ENCODE results near the gene TES.

GRCh38 chr7:116236020-116236630 lies 25.8 kb downstream of the TES start:
- TF ChIP-seq POLR2A (IDR thresholded peaks at IDR 0.05): no peak
- TF ChIP-seq, protein P1, sequence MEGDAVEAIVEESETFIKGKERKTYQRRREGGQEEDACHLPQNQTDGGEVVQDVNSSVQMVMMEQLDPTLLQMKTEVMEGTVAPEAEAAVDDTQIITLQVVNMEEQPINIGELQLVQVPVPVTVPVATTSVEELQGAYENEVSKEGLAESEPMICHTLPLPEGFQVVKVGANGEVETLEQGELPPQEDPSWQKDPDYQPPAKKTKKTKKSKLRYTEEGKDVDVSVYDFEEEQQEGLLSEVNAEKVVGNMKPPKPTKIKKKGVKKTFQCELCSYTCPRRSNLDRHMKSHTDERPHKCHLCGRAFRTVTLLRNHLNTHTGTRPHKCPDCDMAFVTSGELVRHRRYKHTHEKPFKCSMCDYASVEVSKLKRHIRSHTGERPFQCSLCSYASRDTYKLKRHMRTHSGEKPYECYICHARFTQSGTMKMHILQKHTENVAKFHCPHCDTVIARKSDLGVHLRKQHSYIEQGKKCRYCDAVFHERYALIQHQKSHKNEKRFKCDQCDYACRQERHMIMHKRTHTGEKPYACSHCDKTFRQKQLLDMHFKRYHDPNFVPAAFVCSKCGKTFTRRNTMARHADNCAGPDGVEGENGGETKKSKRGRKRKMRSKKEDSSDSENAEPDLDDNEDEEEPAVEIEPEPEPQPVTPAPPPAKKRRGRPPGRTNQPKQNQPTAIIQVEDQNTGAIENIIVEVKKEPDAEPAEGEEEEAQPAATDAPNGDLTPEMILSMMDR (IDR thresholded peaks at IDR 0.05): peak in 3 of 4 experiments; percentile 65 to 72 (median 66)
